ENCODE results near the gene MUC5B.

Gene MUC5B

DNA sequence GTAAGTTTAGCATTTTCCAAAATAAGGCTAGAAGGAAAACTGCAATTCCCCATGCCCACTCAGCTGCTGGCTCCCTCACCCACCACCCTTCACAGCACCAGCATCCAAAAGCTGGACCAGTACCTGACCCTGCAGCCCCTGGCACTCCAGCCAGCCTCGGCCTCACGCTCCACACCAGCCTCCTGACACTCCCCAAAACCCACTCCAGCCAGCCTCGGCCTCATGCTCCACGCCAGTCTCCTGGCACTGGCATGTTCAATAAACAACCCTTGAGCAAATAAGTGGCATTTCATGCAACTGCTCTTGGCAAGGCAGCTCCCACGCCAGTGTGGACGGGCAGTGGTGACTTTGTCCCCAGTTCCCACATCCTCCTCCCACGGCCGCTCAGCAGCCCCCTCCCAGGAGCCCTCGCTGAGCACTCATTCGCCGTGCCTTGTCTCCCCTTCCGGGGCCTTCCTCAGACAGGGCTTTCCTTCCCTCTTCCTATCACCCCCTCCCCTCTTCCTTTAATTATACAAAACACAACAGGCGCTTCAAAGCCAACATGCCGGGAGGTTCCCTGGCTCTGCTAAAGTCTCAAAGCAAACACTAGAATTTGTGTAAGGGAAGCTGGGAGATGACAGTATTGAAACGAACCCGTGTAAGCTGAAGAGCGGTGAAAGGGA, 79.7 kb downstream of the MUC5B start:
- DNase-seq, result no peak

DNA sequence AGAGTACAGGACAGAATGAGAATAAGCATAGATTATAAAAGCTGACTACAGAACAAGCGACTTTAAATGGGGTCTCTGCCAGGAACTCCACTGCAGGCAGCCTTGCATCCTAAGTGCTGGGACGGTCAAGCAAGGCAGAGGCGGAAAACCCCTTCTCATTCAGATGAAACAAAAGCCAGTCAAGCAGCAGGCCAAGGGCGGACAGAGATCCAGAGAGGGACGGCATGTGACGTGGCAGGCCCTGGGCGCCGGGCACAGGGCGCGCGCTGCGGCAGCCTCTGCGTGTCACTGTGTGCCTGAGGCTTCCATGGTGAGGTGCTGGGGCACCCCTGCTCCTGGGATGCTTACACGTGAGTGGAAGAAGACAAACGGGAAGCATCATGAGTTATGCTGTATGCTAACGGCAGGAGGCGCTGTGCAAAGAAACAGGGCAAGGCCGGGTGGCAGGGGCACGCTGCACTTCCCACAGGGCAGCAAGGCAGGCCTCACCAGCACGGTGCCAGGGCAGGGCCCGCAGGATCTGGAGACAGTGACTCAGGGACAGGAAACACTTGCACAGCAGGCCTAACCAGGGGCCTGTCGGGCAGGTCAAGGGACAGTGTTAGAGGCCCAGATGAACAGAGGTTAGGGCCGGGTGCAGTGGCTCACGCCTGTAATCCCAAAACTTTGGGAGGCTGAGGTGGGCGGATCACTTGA, 80.4 kb downstream of the MUC5B start:
- no peak for DNase-seq

DNA sequence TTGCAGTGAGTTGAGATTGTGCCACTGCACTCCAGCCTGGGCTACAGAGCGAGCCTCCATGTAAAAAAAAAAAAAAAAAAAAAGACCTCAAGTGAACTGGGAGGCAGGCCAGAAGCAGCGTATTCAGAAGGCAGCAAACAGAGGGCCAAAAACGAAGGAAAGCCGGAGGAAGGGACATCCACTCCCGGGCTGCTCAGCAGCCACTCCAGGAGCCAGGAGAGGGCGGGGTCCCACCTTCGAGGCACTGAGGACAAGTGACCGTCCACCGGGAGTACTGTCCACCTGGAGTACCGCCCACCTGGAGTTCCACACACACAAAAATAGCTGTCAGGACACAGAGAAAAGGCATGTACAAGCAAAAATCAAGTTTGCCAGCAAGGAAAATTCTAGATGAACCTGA, 81.1 kb downstream of the MUC5B start:
- DNase-seq, result no peak

DNA sequence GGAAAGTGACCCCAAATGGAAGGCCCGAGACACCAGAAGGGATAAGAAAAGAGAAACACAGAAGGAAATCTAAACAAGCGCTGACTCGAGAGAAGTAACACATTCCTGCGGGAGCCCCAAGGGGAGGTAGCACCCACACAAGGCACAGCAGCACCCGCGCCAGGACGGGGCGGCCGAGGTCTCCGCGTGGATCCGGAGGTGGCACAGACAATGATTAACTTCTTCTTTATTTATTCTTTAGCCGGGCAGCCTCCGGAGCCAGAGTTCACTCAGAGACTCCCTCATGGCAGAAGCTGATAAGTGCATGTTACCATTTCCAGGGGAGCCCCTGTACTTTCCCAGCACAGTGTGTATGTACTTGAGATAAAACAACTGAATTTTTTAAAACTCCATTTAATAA, 81.5 kb downstream of the MUC5B start:
- DNase-seq, result no peak

- DNase-seq, result no peak
Observed at GRCh38 chr11:1305063-1305495, 82.2 kb downstream of the MUC5B start.

DNA sequence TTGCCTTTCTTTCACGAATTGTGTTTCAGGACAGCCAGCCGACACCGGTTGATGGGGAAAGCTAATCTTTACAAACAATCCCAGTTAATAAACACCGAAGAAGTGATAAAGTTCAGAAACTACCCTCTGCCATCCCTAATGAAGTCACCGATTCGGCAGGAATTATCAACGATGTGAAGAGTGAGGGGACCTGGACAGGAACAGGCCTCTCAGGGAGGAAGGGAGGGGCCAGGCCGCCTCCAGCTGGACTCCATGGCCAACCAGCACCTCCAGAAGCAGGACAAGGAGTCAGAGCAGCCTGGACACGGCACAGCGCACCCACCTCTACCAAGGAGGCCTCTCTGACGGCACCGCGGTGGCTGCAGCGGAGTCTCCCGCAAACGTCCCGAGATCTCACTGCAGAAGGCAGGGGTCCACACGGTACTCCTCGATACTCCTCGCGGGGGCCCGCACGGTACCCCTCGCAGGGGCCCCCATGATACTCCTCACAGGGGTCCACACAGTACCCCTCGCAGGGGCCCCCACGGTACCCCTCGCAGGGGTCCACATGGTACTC, 82.7 kb downstream of the MUC5B start:
- no peak for DNase-seq

GRCh38 chr11:1306186-1307162, 83.6 kb downstream of the MUC5B start:
- DNase-seq, result no peak

GRCh38 chr11:1307163-1307870, 84.5 kb downstream of the MUC5B start:
- no peak for DNase-seq

DNA sequence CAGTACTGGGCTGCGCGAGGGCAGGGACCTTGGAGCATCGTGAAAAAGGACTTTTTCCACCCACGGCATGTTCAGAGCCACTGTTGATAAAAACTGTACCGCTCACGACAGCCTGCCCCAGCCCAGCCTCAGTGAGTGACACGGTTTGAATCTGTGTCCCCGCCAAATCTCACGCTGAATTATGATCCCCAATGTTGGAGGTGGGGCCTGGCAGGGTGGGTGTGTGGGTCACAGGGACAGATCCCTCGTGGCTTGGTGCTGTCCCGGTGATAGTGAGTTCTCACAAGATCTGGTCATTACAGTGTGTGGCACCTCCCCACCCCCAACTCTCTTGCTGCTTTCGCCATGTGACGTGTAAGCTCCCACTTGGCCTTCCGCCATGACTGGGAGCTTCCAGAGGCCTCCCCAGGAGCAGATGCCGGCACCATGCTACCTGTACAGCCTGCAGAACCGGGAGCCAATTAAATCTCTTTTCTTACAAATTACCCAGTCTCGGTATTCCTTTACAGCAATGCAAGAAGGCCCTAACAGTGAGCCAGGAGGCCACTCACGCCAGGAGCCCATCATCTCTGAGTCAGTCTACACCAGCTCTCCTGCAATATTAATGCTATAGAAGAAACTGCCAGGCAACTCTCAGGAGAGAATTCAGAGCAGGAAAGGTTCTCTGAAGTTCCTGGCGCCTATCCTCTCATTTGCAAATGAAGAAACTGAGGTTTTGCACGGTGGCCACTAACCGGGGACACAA, 85.3 kb downstream of the MUC5B start:
- no peak for DNase-seq

DNA sequence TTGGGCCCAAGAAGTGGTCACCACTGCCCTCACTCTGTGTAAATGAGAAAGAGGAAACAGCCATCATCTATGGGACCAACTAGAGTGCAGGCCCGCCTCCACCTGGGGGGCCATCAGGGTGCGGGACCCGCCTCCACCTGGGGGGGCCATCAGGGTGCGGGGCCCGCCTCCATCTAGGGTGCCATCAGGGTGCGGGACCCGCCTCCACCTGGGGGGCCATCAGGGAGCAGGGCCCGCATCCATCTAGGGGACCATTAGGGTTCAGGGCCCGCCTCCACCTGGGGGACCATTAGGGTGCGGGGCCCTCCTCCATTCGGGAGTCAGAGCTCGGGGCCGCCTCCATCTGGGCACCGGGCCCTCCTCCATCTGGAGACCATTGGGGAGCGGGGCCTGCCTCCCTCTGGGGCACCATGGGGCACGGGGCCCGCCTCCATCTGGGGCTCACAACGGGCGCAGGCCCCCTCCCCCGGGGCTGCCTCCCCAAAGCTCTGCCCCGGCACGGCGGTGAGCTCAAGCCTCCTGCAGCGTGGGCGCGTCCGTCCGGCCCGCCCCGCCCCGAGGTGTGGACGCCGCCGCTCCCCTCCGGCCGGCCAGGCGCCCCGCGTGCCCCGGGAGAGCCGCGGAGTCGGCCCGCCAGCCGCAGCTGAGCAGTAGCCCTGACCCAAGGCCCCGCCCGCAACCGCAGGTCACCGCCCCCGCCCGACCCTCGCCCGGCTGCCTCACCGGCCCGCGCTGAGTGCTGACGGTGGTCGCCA, 86.1 kb downstream of the MUC5B start:
- DNase-seq, result no peak

DNA sequence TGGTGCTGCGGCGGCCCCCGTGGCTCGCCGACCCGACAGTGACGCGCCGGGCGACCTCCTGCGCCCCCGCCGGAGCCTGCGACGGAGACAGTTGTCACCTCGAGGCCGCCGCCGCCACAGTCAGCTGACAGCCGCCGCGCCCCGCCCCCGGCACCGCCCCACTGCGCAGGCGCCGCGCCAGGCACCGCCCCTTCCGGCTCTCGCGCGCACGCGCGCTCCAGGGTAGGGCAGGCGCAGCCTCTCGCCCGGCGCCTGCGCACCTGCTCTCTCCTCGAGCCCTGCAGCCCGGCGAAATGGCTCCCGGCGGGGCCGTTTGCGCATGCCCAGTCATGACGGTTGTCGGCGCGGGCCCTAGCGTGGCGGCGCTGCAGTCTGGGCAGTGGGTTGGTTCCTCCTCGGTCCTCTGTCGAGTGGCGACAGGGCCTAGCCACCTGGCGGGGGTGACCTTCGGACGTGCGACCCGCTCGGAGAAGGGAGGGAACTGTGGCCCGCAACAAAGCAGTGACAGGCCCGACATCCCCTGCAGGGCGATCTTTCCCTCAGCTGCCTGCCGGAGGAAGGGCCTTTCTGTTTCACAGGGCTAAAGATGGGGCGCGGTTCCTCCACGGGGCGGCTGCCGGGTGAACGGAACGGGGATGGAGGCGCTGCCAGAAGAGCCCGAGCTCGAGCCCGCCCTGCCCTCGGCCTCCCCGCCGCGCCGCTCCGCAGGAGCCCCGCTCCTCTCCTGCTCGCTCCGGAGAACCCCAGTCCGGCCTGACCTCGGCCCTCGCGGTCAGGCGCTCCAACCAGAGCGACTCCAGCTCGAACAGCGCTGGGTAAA, 86.8 kb downstream of the MUC5B start, which contains the start of gene TOLLIP:
Gene TOLLIP (minus strand): TSS at position 135 of the 820 bp plus-strand sequence. CDS start 134 bp downstream, at position 1.
- peak; percentile 97 for DNase-seq

DNA sequence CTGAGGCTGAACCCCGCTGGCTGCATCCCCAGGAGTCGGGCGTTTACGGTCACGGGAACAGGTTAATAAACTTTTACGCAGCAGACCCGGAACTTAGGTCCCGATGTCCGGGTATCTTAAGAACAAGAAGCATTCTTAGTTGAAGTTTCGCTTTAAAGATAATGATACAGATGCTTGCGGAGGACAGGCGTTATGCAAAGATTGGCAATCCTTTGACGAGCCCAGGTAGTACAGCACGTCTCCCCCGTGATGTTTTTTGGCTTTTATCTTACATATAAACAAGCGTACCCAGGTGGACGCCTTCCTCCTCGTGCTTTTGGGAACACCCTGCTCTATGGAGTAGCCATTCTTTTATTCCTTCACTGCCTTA, 87.4 kb downstream of the MUC5B start:
- DNase-seq, result no peak

DNA sequence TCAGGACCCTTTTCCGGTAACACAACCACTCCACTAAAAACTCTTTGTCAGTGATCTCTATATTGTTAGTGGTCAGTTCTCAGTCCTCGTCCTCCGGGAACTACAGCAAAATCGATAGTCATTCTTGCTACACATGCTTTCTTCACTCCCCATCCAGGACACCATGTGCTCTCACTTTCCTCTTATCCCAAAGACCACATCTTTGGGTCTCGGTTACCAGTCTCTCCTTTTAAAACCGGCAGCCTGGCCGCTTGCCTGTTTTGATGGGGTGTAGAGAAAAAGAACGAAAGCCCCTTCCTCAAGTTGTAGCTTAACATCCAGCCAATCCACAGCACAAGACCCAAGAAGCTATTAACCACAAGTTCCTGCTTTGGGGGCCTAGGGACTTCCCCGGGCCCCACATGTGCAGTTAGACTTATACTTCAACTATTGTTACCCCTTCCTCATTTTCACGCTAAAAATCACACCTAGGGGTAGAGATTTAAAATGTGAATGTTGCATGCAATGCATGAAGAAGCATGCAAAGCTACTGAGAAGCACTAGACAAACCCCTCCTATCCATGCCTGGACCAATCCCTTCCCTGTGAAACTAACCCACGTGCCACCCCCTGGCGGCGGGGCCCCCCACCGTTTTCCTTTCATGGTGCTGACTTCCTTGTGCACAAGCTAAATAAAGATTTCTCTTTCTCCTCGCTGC, 88.1 kb downstream of the MUC5B start:
- peak; percentile 58 for DNase-seq

Measured in CD4-positive, alpha-beta T cell treated with Interleukin-6 for 4 hours (primary cell).